Measurements from ENCODE around the gene HHAT.

HHAT gene

DNA sequence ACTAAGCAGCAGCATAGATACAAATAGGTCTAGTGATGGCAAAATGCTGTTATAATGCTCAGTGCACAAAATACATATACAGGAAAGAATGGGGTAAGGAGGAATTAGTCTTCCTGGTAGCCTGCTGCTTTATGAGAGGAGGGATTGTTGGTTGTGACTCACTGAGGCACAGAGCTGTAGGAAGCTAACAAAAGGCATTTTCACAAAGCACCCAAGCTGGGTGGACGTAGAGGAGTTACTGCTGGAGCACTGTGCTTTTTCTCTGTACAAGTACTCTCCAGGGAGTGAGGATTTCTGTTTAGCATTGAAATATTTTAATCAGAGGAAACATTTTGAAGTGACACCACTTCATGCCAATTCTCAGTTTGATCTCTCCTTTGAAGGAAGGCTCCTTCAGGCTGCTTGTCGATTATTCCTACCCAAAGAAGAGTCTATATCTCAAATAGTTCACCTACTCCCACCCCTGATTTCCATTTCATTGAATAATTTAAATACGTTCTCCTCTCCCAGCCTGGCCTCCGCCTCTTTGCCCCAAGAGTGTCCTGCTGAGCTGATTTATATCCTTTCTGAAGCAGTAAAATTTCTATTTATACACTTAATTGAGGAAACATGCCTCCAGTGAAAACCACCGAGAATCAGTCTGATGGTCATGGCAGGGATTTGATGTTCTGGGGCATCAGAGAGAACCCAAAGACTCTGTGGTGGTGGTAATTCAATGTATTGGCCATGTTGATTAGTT, 271.9 kb downstream of the HHAT start:
- DNase-seq (ENCODE audit: low spot score): no peak

DNA sequence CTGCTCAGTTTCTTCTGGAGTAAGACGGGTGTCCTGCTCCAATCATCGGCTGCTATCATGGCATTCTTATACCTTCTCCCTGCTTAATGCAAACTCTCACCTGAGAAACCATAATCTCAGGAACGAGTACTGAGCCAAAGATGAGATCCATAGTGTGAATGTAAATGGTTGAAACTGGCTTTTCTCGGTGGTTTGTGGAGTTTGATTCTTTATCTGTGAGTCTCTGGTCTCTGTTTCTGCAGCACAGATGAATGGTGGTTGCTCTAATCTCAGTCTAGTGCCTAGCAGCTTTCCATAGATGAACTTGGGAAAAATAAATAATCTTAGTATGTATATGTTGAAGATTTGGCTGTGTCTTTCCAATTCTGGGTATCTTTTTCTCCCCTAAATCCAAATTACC, 274.4 kb downstream of the HHAT start:
- DNase-seq (ENCODE audit: low spot score): no peak

DNA sequence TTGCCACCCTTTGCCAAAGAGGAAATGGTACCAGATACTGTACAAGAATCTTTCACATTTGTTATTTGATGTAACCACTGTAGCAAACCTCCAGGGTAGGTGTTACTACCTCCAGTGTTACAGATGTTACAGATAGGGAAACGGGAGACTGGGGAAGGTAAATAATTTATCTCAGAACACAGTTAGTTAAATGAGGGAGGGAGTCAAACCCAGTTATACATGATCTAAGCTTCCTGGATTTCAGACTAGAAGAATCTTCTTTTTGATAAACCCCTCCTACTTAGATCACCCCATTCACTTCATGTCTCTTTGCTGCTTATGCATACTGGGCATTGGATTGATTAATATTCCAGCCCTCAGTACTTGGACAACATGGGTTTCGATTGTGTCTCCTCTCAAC, 276.4 kb downstream of the HHAT start:
- no peak for DNase-seq (ENCODE audit: low spot score)

DNA sequence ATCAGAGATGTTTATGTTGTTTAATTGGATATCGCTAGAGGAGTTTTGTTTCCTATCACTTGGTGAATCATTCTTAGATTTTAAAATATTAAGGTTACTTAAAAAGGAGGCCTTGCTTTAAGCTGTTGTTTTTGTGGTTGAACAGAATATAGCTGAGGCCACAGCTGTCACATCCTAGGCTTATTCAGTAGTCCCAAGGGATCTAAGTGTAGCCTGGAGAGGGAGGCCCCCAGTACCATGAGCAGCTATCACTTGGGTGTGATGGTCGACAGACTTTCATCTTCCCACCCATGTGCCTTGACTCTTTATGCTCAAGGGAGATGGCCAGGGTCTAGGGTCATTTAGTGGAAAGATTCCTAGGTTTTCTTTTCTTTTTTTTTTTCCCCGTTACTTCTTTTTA, 278.7 kb downstream of the HHAT start:
- DNase-seq (ENCODE audit: low spot score): no peak

DNA sequence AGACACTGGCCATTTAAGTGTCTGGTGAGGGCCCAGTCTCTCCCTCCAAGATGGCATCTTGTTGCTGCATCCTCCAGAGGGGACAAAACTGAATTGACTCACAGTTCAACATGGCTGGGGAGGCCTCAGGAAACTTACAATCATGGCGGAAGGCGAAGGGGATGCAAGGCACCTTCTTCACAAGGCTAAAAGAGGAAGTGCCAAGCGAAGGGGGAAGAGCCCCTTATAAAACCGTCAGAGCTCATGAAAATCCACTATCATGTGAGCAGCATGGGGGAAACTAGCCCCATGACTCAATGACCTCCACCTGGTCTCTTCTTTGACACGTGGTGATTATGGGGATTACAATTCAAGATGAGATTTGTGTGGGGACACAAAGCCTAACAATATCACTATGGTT, 280.1 kb downstream of the HHAT start:
- no peak for DNase-seq (ENCODE audit: low spot score)

DNA sequence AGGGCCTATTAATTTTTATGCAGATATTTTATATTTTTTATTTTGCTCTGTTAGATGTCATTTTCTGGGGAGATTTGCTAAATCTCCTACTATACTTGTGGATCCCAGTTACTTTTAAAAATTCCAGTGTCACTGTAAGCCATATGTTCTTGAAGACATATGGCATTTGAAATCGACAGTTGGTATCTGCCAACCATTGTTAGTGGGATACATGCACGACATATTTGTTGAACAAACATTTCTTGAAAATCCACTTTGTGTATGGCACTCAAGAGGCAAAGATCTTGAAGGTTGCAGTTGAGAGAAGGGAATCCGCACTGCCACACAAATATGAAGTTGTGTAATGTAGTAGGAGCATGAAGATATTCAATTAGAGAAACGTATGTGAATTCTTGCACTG, 287.7 kb downstream of the HHAT start:
- no peak for DNase-seq (ENCODE audit: low spot score)

DNA sequence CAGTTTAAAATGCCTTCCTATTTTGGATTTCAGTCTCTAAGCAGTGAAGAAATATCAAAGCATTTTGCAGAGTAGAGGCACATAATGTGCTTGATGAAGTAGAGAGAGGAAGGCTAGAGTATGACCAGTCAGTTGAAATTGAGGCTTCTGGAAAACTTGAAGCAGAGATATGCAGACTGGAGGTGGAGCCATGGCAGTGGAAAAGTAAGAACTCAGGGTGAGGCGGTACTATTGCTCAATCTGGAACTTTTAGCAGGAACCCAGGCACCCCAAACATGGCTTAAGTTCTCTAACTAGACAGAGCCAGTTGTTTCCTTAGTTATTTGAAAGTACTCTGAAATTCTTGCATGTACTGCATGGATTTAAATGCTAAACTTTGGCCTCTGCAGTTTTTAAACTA, 288.6 kb downstream of the HHAT start:
- no peak for DNase-seq (ENCODE audit: low spot score)

DNA sequence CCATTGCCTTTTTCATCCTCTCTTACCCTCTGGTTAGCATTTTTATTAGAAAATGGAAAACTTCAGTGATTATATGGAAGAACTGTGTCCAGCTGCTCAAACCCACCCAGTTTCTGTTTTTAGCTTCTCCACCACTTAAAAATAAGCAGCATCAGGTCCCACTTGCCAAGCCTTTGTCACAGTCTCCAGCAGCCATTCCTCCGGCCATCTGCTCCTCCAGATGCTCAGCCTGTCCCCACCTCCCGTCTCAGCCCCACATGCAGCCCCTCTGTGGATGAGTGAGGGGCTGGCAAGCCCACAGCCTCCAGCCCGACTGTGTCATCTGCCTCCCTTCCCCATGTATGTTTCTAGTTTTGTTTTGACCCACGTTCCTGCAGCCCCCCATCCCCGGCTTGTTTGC, 289.7 kb downstream of the HHAT start:
- no peak for DNase-seq (ENCODE audit: low spot score)

DNA sequence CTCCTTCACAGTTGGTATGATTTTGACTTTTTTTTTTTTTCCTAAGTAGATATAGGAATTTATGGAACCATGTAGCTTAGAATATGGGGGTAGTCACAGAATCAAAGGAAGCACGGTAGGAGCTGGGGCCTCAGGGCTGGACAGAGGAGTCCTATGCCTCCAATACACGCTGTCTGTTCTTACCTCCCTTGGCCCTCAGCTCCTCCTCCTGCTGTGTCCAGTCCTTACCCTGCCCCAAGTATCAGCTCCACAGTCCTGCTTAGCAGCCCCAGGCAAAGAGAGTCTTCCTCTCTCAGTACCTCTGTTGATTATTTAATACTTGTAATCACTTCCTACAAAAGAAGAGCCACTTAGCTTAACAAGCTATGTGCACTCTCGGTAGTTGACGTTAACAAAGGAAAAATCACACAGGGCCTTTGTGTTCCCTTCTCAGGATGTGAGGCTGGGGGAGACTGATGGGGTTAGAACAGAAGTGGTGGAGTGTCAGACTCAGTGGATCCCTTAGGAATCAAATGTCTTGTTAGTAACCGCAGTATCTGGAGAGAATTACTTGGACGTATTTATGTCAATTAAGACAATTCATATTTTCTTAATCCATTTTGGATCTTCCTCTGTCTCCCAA, 292.3 kb downstream of the HHAT start:
- DNase-seq (ENCODE audit: low spot score): no peak

DNA sequence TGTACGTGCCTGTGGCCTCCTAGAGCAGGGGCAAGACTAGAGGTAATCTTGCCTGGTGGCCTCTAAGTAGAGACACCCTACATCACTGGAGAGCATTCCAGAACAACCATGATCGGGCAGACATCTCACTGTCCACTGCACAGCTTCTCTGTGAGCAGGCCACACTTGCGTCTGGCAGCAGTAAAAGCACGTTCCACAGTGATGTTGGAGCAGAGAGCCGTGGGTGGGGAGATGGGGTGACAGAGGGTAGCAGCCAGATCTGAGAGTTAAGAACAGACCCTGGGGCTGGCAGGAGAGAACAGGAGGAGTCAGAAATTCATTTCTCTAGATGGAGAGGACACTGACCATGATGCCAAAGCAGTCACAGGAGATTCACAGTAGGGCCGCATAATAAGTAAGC, 293.0 kb downstream of the HHAT start:
- DNase-seq (ENCODE audit: low spot score): no peak

DNA sequence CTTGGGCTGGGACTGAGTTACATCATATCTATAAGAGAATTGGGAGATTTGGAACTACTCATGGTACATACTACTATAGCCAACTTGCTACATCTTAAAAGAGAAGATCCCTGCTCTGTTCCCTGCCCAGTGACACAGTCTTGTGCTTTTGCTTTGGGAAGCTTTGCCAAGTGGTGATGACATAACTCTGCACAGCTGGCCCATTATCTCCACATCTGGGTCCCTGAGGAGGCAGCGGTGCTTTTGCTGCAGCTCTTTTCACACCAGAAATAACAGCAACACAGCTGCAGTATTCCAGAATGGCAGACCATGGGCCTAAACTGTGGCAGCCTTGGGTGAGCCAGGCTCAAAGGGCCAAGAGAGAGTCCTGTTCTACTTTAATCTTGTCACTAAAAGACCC, 296.0 kb downstream of the HHAT start:
- DNase-seq (ENCODE audit: low spot score): no peak

DNA sequence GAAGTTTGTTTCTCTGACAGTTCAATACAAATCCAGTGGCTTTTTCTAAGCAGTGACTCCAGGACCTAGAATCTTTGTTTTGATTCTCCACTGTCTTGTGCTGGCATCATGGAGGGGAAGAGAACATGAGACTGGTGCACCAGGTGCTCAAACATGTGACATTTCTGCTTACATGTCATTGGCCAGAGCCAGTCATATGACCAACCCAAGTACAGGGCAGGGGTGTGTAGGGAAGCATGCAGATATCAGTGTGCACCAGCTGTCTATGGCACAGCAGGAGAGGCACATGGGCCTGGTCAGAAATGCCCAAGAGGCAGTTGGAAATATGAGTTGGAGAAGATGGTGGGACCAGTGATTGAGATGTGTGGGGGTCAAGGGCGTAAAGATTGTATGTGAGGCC, 297.0 kb downstream of the HHAT start:
- DNase-seq (ENCODE audit: low spot score): no peak

DNA sequence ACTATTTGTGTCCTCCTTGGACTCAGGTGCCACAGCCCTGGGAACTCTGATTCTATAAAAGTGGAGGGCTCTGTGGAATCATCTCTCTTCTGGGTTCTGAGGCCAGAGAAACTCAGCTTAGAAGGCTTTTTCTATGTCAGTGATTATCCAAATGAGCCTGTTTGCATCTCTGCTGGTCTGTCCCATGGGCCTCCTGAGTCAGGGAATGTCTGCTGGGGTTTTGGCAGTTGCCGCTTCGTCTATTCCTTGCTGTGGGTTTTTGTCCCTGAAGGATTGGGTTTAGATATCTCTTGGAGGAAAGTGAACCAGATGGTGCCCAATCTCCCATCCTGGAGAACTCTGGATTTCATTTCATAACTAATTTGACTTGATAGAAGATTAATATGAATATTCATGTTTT, 297.6 kb downstream of the HHAT start:
- DNase-seq (ENCODE audit: low spot score): no peak

DNA sequence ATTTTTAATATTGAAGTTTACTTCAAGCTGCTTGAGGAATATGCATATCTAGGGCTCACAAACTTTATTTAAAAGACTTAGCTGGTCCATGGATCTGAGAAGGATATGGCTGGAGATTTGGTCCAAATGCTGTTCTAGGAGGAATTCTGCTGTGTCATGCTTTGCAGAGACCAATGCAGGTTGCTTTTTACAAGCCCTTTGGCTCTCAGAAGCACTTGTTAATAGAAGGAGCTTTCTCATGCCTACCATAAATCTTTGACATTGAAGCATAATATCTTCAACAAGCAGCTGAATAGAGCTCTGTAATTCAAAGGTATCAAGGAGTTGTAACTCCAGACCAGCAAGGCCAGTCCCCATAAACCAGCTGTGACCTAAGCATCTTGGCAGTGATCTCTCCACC, 299.1 kb downstream of the HHAT start:
- DNase-seq (ENCODE audit: low spot score): no peak

DNA sequence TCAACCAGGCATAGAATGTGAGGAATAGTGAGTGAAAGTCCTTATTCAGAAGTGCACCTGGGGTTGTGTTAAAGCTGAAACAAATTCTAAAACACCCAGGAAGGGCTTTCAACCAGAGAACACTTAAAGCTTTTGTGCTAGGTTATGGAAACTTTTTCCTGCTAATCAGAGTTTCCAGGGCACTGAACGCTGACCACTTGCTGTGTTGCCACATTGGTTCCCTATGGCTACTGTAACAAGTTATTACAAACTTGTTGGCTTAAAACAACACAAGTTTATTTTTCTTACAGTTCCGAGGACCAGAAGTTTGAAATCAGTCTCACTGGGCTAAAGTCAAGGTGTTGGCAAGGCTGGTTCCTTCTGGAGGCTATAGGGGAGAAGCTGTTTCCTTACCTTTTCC, 300.6 kb downstream of the HHAT start:
- DNase-seq (ENCODE audit: low spot score): no peak

DNA sequence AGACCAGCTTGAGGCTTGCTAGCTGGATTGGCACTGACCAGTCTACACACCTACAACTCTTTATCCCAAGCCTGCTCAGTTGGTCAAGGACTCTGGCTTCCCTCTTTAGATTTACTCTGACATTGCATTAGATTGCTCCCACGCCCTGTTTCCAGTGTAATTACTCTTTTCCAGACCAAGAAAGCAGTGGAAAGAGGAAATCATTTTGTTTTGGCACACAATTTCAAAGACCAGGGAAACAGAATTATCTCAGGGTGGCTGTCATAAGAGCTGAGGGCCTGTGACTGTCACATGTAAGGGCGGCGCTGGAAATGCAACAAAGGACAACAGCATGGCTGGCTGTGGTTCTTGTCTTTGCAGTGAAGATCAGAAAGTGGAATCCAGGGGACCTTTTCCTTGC, 302.7 kb downstream of the HHAT start:
- no peak for DNase-seq (ENCODE audit: low spot score)

DNA sequence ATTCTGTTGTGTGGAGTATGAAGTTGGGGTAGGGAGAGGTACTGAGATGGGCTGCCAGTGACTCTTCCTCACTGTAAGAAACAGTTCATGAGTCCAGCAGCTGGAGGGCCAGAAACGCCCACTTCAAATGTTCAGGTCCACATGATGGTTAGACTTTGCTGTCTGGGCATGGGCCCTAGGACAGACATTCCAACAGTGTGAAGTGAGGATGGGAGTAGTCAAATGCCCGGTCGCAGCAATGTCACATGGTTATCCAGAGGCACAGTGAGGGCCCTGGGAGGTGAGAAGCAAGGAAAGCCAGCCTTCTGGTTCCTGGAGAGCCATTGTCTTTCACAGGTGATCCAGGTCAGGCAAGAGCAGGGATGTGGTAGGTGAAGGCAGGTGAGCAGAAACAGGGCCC, 304.4 kb downstream of the HHAT start:
- DNase-seq (ENCODE audit: low spot score): no peak

DNA sequence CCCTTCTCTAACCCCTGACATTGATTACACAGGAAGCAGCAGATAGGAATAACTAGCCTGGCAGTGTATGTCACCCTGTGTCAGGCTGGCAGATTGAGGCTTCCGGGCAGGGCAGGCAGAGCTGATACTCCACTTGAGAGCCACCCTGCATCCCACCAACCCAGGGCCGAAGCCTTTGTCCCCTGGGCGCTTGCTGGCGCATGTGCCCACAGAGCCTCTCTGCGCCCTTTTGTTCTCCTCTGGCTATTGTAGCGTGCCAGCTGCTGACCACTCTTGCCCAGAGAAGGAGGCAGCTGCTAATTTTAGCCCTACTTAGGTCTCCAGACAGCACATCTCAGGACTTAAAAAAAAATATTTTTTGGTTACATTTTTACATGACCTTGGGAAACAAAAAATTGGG, 304.9 kb downstream of the HHAT start:
- DNase-seq (ENCODE audit: low spot score): no peak

DNA sequence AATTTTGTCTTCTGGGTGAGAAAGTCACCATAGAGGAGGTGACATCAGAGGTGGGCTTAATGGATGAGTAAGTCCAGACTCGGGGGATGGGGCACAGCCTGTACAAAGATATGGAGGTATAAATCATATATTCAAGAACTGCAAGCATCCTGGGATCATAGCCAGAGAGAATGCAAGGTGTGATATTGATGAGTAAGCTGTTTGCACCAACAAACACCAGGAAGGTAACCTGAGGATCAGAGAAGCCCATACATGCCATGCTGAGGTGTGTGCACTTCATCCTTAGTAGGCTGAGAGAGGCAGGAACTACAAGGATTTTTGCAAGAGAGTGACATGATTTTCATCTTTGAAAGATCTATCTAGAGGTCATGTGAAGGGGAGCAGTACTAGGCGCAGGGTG, 306.4 kb downstream of the HHAT start:
- DNase-seq (ENCODE audit: low spot score): no peak

DNA sequence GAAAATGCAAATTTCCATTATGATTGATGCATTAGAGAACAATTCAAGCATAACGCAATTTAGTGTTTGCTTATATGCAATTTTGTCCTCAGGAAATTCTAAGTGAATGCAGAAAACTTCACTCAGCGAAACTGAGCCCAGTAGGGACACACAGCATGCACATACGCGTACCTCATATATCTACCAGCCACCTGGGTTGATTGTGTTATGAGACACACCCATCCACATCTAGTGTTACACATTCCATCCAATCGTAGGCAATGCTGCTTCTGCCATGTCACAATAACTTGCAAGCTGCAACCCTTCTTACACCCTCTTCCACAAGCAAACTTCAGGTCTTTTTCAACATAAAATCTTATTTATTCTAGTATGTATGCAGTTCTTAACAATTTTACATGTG, 312.9 kb downstream of the HHAT start:
- DNase-seq (ENCODE audit: low spot score): no peak

DNA sequence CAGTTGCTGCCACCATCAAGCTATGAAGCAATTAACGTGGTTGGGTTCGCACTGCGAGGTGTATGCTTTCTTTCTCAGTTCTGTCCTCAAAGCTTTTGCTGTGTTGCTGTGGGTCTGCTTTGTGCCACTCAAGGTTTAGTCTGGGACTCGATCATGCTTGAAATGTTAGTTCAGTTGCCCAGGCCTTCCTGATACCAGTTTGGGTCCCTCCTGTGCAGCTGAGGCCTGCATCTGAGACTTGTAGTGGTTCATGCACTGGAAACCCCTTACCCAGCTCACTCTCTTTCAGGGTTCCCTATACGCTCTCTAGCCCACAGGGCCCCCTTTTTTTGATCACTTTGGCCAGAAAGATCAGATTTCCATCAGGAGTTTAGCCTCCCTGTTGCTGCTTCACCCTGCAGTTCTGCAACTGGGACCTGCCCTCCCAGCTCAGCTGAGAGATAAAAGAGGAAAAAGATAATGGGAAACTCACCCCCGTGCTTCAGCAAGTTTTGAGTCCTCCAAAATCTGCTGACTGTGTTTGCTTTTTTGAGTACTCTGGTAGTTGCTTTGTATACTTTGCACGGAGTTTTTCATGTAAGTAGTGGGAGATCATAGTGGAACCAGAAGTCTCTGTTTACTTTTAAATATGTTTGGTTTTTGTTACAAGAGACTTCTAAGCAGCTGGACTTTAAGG, 317.0 kb downstream of the HHAT start:
- no peak for DNase-seq (ENCODE audit: low spot score)

DNA sequence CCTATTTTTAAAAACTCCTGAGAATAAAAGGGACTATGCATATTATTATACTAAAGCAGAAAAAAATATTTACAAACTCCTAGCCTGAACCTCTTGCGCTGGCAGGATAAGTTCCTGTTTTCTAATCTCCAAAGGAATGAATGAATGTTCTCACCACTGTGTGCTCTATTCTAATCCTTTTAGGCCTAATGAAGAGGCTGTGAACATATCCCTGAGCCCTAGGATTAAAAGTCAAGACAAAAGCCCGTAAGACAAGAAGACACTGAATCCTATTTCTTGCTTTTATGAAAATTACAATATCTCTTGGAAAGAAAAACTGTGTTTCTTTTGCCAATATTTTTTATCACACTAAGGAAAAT, 317.5 kb downstream of the HHAT start:
- DNase-seq (ENCODE audit: low spot score): no peak

DNA sequence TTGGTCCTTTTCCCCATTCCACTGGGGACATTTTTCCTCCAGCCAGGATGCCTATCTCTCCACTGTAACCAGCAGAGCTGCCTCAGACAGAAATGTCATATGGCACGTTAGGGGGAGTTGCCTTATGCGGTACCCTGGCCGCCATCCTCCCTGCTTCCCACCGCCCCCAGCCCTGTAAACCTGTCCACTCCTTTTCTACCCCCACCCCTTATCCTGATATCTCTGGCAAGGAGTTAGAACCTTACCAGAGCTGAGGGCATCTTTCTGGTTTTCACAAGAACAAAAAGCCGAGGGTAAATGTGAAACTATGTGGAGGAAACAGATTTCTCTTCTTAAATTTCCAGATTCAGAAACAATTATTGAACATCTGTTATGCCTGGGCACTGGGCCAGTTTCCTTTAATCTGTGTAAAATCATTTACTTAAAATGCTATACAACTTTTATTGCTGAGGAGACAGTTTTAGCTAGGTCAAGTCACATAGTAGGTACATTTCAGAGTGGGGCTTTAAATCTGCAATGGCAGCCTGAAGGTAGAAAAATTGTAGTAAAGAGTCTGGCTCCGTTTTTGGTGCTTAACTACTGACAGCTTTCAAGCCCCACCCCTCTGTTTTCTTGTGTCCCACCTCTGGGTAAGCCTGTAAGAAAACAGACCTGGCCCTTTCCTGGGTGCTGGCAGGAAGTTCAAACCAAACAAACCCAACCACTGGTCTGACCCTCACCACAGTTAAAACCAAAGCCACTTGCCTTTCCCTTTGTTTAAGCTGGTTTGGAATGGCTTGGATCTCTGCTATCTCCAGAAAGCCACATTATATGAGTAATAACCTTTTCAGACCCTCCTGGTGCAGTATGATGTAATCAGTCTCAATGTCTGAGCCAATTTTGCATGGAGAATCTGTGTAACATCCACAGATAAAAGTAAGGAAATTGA, 319.0 kb downstream of the HHAT start:
- DNase-seq (ENCODE audit: low spot score): peak; percentile 36
